Cerebellar cortex (tissue), 1 donor: ENCODE data around the gene LTBP2.

Experiments
- DNase-seq: peaks from one replicate; pipeline ENCODE4 v3.0.0-alpha.2; 2015; ENCODE audit warnings: low spot score

The LTBP2 gene

DNA sequence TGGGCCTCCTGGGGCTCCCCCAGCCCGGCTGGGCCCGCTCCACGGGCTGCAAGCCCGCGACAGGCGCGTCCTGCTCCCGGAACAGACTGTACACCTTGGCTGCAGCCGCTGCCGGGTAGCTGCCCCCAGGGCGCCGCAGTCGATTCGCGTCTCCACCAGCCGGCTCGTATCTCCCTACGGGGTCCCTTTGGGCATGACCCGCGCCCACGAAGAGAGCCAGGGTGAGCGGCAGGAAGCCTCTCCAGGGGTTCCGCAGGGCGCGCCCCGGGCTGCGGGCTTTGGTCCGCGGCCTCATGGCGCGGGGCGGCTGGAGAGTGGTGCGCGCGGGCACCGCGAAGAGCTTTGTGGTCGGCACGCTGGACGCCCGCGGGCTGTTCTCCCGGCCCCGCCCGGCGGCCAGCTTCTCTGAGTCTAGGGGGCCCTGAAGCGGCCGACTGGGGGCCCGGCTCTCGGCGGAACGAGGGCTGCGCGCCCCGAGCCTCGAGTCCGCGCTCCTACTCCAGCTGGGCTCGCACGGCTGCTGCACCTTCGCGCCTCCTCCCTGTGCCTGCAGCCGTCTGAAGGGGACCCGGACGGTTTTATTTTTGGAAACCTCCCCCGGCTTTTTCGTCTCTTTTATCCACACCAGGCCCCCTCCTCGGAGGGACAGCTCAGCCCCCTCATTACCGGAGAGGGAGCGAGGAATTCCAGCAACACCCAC lies at the start of gene LTBP2:
TSS of gene LTBP2 (minus strand) at position 588 of the 700 bp plus-strand sequence. CDS start at position 295, 293 bp downstream.
- DNase-seq, result no peak

GRCh38 chr14:74660863-74661262 lies 48.8 kb upstream of the LTBP2 start:
- DNase-seq, result no peak

- no peak for DNase-seq
Measured at GRCh38 chr14:74660167-74660566, 48.1 kb upstream of the LTBP2 start.

- no peak for DNase-seq
Measured at GRCh38 chr14:74658535-74659131, 46.6 kb upstream of the LTBP2 start.

DNA sequence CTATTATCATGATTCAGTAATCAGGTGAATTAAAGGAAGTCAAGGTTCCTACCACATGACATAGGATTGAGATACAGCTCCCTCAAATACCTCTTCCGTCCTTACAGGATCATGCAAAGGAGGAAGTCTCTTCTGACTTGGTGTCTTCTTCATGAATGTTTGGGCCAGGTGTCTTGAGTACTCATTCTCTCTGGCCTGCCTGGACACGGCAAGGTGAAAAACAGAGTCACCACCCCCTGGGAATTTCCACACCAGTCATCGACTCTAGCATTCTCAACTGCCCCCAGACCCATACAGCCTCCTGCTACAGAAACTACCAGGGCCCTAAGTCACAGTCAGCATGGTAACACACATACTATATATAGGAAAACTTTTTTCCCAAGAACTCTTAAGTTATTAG lies 44.9 kb upstream of the LTBP2 start:
- no peak for DNase-seq

DNA sequence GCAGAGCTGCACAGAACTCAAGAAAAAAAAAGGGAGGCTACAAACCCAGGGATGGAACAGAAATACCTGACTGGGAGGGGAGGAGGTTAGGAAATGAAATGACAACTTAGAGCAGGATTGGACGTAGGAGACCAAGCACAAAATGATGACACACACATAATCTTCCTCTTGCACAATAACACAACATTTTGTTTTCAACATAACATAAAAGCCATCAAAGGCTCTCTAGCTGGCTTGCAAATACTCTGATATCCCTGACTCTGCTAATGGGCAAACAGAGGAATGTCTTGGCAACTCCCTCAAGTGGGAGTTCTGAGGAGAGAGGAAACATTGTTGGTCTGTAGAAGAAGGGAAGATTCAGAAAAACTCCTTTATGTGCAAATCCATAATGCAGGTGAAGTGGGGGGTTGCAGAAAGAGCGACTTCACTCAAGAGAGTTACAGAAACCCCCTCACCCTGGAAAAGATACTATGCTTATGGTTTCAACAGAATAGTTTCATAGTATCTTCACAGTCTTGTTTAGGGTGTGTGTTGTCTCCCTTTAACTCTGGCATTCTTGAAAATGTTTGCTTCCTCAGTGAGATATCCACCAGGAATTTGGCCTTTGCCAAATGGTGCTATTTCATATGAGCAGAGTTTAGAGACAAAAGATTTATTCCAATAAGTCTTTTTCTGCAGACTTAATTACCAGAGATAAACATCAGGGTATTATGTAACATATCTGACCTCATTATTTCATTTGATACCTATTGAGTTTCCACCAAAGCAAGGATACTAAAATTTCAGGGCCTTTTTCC lies 43.8 kb upstream of the LTBP2 start:
- DNase-seq, result no peak

GRCh38 chr14:74654931-74655330 lies 42.9 kb upstream of the LTBP2 start:
- DNase-seq, result no peak

GRCh38 chr14:74653386-74654138 lies 41.5 kb upstream of the LTBP2 start:
- DNase-seq, result no peak

DNA sequence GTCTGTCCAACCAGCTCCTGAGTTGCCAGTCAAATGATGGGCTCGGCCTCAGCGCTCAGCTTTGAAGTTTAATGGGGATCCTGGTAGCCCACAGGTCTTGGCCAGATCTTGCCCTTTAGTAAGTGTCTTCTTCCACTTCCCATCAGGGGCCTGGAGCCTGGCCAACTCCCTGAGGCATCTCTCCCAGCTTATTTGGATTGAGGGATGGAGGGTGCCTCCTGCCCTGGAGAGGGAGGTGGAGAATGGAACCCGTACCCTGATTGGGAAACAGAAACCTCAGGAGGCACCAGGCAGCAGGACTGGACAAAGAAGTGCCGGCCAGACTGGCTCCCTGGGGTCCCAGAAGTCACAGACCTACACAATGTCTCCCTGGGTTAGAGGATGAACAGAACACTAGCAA lies 40.5 kb upstream of the LTBP2 start:
- DNase-seq, result no peak

GRCh38 chr14:74650927-74651686 lies 39.1 kb upstream of the LTBP2 start:
- no peak for DNase-seq

DNA sequence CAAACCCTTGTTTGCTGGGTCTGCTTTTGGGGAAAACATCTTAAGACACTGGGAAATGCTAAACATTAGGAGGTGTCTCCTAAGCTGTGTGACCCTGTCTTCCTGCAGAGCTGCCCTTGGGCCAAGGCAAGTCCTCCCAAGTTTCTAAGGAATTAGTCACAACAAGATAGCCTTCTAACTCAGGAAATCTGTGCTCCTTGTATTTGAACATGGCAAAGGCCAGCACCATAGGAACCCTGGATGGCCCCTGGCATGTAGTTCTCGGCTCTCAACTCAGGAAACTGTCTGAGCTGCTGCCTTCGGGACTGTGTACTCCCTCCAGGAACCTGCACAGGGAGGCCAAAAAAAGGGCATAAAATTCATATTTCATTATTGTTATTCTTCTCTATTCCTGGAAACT lies 37.6 kb upstream of the LTBP2 start:
- no peak for DNase-seq

DNA sequence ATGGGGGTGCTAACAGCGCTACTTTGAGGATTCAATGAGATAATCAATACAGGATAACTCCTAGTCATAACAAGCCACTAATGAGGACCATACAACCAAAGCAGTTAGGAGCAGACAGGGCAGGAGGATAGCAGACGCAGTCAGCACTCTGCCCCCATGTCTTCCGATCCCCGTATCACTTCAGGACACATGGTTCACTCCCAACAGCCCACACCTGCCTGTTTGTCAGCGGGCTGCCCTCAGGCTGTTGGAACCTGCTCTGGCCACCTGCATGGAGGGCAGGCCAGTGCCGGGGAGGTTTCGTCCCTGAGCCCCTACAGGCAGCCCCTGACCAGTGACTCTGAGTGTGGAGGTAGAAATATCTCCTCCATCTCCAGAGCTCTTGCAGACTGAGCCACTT lies 37.1 kb upstream of the LTBP2 start:
- no peak for DNase-seq

GRCh38 chr14:74648601-74649000 lies 36.6 kb upstream of the LTBP2 start:
- DNase-seq, result no peak

- DNase-seq, result peak; percentile 52
Measured at GRCh38 chr14:74647678-74648461, 35.8 kb upstream of the LTBP2 start.

GRCh38 chr14:74647061-74647677 lies 35.1 kb upstream of the LTBP2 start:
- no peak for DNase-seq

DNA sequence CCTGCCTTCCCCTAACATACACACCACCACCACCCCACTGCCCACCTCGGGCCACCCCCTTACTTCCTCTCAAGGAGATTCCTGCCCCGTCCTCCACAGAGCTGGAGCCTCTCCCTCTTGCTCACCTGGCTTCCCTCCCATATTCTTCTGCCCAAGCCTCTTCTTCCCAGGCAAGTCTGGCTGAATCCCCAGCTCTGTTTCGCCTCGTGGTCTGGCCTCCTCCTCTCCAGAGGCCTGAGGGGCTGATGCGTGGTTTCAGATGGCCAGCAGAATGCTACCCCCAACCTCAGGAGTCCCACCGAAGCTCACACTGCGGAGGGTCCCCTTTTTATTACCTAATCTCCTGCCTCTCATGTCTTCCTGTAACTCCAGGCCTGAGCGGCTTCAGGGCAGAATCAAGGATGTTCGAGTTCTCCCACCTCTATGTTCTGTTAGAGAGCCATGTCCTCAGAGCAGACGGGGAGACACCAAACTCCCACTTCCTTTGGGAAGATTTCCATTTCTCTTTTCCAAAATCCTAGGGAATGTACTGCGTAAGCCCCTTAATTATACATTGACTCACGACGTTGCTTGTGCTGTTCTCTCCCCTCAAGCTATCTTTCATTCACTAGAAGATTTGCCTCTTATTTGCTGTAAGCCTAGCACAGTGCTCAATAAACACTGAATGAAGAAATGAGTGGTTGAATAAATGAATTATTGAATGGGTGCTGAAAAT lies 33.9 kb upstream of the LTBP2 start:
- no peak for DNase-seq

DNA sequence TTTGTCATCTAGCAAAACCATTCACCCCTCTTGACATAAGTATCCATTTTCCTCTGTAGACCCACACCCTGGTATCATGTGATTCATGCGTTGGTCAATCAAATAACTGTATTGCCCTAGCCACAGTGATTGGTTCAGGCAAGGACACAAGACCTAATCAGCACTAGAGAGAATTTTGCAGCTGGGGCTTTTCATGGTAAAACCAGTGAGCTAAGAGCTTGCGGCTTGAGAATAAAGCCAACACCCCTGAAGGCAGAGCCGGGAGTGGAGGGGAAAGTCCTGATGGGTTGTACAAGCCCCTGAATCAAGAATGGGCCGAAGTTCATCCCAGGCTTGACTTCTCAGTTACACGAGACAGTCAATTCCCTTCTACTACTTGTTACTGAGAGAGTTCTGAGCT lies 33.2 kb upstream of the LTBP2 start:
- no peak for DNase-seq

- no peak for DNase-seq
Measured at GRCh38 chr14:74641601-74642391, 29.8 kb upstream of the LTBP2 start.

DNA sequence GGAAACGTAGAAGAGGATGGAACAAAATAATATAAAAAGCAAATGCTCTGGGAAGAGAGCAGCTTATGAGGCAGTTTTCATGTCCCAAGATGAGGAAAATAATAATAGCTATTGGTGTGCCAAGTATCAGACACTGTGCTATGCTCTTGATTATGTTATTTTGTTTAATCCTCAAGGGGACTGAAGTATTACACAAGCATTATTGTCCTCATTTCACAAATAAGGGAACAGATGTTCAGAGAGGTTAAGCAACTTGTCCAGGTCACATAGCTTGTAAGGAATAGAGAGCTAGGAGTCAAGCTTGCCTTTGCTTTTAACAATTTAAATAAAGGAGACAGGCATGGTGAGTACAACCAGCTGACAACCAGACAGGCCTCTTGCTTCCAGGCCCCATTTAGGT lies 26.9 kb upstream of the LTBP2 start:
- no peak for DNase-seq
